Vagina (tissue), 2 donors: Measurements from ENCODE around the gene DCK. TPM values are rescaled to one million over a fixed set of nuclear protein-coding genes. Genes with fewer than 3 reads are reported as not detected.

Source experiments
- DNase-seq, 2 donors: peaks; one replicate each; pipeline ENCODE4 v3.0.0-alpha.2; 2017; ENCODE audit errors: extremely low spot score in 2 of 2
- H3K27ac ChIP-seq: fragments of 200-600 bp; sonication (generic); one replicate; pipeline ENCODE4 v1.5.1; 2019
- H3K27me3 ChIP-seq: fragments of 200-600 bp; sonication (generic); one replicate; pipeline ENCODE4 v1.5.1; 2019
- H3K36me3 ChIP-seq, 2 donors: fragments of 200-600 bp; sonication (generic); one replicate each; pipeline ENCODE4 v1.5.1; 2017 to 2019
- H3K4me1 ChIP-seq: fragments of 200-600 bp; sonication (generic); one replicate; pipeline ENCODE4 v1.5.1; 2019
- H3K4me3 ChIP-seq, 2 donors: fragments of 200-600 bp; sonication (generic); 1 replicate in 1 of 2; 2 replicates in 1 of 2; pipeline ENCODE4 v1.5.1; 2016 to 2019
- H3K9me3 ChIP-seq: fragments of 200-600 bp; sonication (generic); one replicate; pipeline ENCODE4 v1.5.1; 2019
- POLR2A ChIP-seq, 2 donors: fragments of 450-650 bp; IDR thresholded peaks; one replicate each; pipeline ENCODE4 v1.6.1; 2017; ENCODE audit warnings: antibody characterized with exemption in 2 of 2, mild to moderate bottlenecking in 2 of 2, moderate library complexity in 2 of 2
- POLR2AphosphoS5 ChIP-seq, 2 donors: sonication (generic); formaldehyde crosslinking; IDR thresholded peaks; one replicate each; pipeline ENCODE4 v1.9.0; 2017; ENCODE audit warnings: antibody characterized with exemption in 2 of 2, mild to moderate bottlenecking in 2 of 2, low read depth in 1 of 2; ENCODE audit not compliant: insufficient read depth in 1 of 2
- intact Hi-C: fragments of 100-400 bp; cut with DNase I; formaldehyde crosslinking; loops from one replicate; pipeline ENCODE4 v1.15.1; 2023
- total RNA-seq: library from RNA; depleted of rRNA; stranded (reverse); fragments of >200 nt; gene quantifications from one replicate; pipeline ENCODE4 v1.2.3, GENCODE V29; 2016
- TF ChIP-seq, protein P1 (sequence below), 3 experiments: fragments of 450-650 bp in 2 of 3; fragments of 200-600 bp in 1 of 3; sonication (generic) in 1 of 3; IDR thresholded peaks; one replicate each; pipeline ENCODE4 v1.5.1; 2017 to 2019; ENCODE audit warnings: antibody characterized with exemption in 3 of 3, mild to moderate bottlenecking in 2 of 3, moderate library complexity in 2 of 3

The DCK gene
- total RNA-seq, 1 donor from 2014 or later = 10.3 TPM

DNA sequence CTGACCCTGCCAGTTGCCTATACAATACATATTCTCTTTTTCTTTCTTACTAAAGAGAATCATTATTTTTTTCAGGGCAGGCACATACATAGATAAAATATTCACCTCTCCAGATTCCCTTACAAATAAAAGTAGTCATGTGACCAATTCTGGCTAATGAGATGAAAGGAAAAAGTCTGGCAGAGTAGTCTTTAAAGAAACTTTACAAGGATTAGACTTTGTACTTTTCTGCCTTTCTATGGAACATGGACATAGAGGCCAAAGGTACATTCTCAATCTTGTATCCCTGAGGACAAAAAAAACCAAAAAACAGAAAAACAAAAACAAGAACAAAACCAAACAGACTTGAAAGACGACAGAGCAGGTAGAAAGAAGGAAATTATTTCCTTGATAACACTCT lies 75.6 kb downstream of the DCK start:
- no peaks in the 10 kb centered on the region for H3K9me3 ChIP-seq
- TF ChIP-seq, protein P1, sequence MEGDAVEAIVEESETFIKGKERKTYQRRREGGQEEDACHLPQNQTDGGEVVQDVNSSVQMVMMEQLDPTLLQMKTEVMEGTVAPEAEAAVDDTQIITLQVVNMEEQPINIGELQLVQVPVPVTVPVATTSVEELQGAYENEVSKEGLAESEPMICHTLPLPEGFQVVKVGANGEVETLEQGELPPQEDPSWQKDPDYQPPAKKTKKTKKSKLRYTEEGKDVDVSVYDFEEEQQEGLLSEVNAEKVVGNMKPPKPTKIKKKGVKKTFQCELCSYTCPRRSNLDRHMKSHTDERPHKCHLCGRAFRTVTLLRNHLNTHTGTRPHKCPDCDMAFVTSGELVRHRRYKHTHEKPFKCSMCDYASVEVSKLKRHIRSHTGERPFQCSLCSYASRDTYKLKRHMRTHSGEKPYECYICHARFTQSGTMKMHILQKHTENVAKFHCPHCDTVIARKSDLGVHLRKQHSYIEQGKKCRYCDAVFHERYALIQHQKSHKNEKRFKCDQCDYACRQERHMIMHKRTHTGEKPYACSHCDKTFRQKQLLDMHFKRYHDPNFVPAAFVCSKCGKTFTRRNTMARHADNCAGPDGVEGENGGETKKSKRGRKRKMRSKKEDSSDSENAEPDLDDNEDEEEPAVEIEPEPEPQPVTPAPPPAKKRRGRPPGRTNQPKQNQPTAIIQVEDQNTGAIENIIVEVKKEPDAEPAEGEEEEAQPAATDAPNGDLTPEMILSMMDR (IDR thresholded peaks at IDR 0.05) = no peak
- TF ChIP-seq POLR2A (IDR thresholded peaks at IDR 0.05) = no peak
- H3K27me3 ChIP-seq = no peaks in the 10 kb centered on the region
- intact Hi-C loops = no loop called here
- no peaks in the 10 kb centered on the region for H3K4me1 ChIP-seq
- H3K36me3 ChIP-seq = no peaks in the 10 kb centered on the region
- DNase-seq = no peak
- no peak overlapping the region for H3K4me3 ChIP-seq
- no peak overlapping the region for H3K27ac ChIP-seq

DNA sequence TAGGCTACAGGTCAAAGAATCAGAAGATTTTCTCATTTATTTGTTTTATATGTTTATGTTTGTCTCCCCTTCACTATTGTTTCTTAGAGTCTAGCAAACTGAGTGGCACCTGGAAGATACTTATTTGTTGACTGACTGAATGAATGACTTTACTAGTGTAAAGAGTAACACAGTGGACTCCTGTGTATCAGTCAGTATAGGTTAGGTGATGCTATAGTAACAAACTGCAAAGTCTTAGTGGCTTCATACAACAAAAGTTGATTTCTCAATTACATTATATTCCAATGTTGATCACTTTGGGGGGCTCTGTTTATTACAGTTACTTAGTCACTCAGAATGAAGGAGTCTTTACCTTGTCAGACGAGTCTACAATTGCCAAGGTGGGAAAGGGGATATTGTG lies 76.6 kb downstream of the DCK start:
- intact Hi-C loops = no loop called here
- H3K4me3 ChIP-seq = no peak overlapping the region
- H3K27ac ChIP-seq = no peak overlapping the region
- H3K27me3 ChIP-seq = no peaks in the 10 kb centered on the region
- H3K4me1 ChIP-seq = no peaks in the 10 kb centered on the region
- DNase-seq = no peak
- H3K9me3 ChIP-seq = no peaks in the 10 kb centered on the region
- TF ChIP-seq POLR2A (IDR thresholded peaks at IDR 0.05) (no peak), POLR2AphosphoS5 (IDR thresholded peaks at IDR 0.05; ENCODE audit: insufficient read depth in 1 of 2, low read depth in 1 of 2) (no peak)
- TF ChIP-seq, protein P1 (IDR thresholded peaks at IDR 0.05) = no peak
- no peaks in the 10 kb centered on the region for H3K36me3 ChIP-seq

DNA sequence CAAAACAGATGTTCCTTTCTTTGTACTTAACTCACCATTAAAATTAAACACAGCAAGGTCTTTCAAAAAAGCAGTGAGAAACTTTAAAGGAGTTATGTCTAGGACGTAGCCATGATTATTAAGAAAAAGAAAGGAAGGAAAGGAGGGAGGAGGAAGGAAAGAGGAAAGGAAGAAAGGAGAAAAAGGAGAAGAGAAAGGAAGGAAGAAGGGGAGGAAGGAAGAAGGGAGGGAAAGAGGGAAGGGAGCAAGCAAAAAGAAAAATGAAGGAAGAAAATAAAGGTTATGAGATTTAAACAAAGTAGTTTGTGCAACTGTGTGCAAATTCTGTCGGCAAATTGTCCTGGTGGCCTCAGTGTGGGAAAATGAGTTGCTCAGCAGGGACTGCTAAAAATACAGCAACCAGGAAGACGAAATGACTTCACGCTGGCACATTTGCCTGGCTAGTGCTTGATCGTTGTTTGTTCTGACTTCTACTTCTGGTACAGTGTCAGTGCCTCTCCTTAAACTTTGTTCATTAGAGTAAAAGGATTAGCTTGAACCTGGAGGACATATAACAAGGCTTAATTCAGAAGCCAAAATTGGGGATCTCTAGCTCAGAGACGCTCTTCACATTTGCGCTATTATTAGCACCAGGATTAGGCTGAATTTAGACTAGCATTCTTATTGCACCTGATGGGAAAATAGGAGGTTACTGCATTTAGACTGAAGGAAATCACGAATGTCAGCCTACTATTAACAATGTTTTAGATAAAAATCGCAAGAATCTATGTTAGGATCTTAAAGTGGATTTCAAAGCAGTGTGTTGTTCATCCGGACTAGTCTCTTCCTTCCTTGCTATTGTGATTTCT lies 81.2 kb downstream of the DCK start:
- no peaks in the 10 kb centered on the region for H3K4me1 ChIP-seq
- TF ChIP-seq POLR2AphosphoS5 (IDR thresholded peaks at IDR 0.05; ENCODE audit: insufficient read depth in 1 of 2, low read depth in 1 of 2) (no peak), POLR2A (IDR thresholded peaks at IDR 0.05) (no peak)
- TF ChIP-seq, protein P1 (IDR thresholded peaks at IDR 0.05) = no peak
- no peaks in the 10 kb centered on the region for H3K9me3 ChIP-seq
- no peak for DNase-seq
- H3K4me3 ChIP-seq = no peak overlapping the region
- intact Hi-C loops = no loop called here
- H3K27me3 ChIP-seq = no peaks in the 10 kb centered on the region
- H3K36me3 ChIP-seq = no peaks in the 10 kb centered on the region
- H3K27ac ChIP-seq = no peak overlapping the region

Other genes starting within 250 kb of the DCK start
- 35.1 TPM for gene GRSF1, start 153.8 kb upstream of the DCK start, total RNA-seq
- 13.0 TPM for gene MOB1B, start 91.3 kb upstream of the DCK start, total RNA-seq